Fibroblast of mammary gland (primary cell): Measurements from ENCODE around the gene RBM23.
A peak's percentile ranks its signal among the peaks of the same experiment; 100 is the strongest.

Experiments
- DNase-seq: peaks from one replicate; pipeline ENCODE4 v3.0.0-alpha.2; 2010; ENCODE audit warnings: low read depth
- H3K4me3 ChIP-seq: 2 replicates; pipeline ENCODE4 v1.5.1; 2011; ENCODE audit warnings: low read depth, mild to moderate bottlenecking, low read length, moderate library complexity; ENCODE audit not compliant: control insufficient read depth
- CTCF ChIP-seq: conservative IDR thresholded peaks from 2 replicates; pipeline ENCODE4 v1.5.1; 2011; ENCODE audit warnings: low read depth, low read length, inconsistent platforms; ENCODE audit not compliant: control insufficient read depth, insufficient read depth

Gene RBM23

GRCh38 chr14:22945642-22946041, 26.7 kb upstream of the RBM23 start:
- H3K4me3 ChIP-seq = no peak overlapping the region
- no peak for DNase-seq
- no peak for TF ChIP-seq CTCF

GRCh38 chr14:22939684-22940083, 20.7 kb upstream of the RBM23 start:
- TF ChIP-seq CTCF = no peak
- DNase-seq = peak; percentile 78
- no peak overlapping the region for H3K4me3 ChIP-seq

- DNase-seq = no peak
- no peak for TF ChIP-seq CTCF
Measured at GRCh38 chr14:22935156-22935555, 16.2 kb upstream of the RBM23 start.

GRCh38 chr14:22932146-22932545, 13.2 kb upstream of the RBM23 start:
- no peak for DNase-seq
- TF ChIP-seq CTCF = no peak
- no peak overlapping the region for H3K4me3 ChIP-seq

More at GRCh38 chr14:22935156-22935555, 16.2 kb upstream of the RBM23 start:
- H3K4me3 ChIP-seq = no peak overlapping the region

GRCh38 chr14:22929961-22930364, 11.0 kb upstream of the RBM23 start:
- H3K4me3 ChIP-seq = peak overlapping the region; percentile 66
- no peak for TF ChIP-seq CTCF
- DNase-seq = peak; percentile 9

- H3K4me3 ChIP-seq = peak within 1 kb of the TSS; percentile 100
- peak; percentile 100 for DNase-seq
- TF ChIP-seq CTCF = no peak
Measured at GRCh38 chr14:22929104-22929960, 10.4 kb upstream of the RBM23 start, which contains the start of gene PRMT5. TSS of gene PRMT5 (minus strand) at chr14:22929376. CDS start at chr14:22929361, 15 bp downstream.
